ENCODE measurements around the gene VSNL1.
A peak's percentile ranks its signal among the peaks of the same experiment; 100 is the strongest.

- TF ChIP-seq CTCF (IDR thresholded peaks at IDR 0.05 in 2 of 3, conservative IDR thresholded peaks at IDR 0.05 in 1 of 3; ENCODE audit: control insufficient read depth in 2 of 3, extremely low read depth in 1 of 3, insufficient read depth in 1 of 3, low read depth in 3 of 3, low read length in 3 of 3): no peak; a peak in 1 of 6 replicates
- peak; percentile 46; the same call in 1 of the 2 replicates for TF ChIP-seq IKZF1 (conservative IDR thresholded peaks at IDR 0.05)
- no peak for TF ChIP-seq ESRRA (IDR thresholded peaks at IDR 0.05; ENCODE audit: low read length)
- TF ChIP-seq POLR2AphosphoS2 (IDR thresholded peaks at IDR 0.05; ENCODE audit: low read depth, low read length): no peak
- peak; percentile 82 for TF ChIP-seq NFYB (IDR thresholded peaks at IDR 0.05; ENCODE audit: insufficient read depth, low read depth, low read length)
- no peak for TF ChIP-seq JUND (IDR thresholded peaks at IDR 0.05; ENCODE audit: low read depth, low read length)
- no peak for TF ChIP-seq RAD21 (IDR thresholded peaks at IDR 0.05; ENCODE audit: insufficient read depth, low read depth, low read length)
- no peak for TF ChIP-seq KDM1A (IDR thresholded peaks at IDR 0.05; ENCODE audit: borderline replicate concordance)
- peak; percentile 34 for TF ChIP-seq MEF2B (IDR thresholded peaks at IDR 0.05; ENCODE audit: partially characterized antibody, poor library complexity, severe bottlenecking)
- TF ChIP-seq SPI1 (IDR thresholded peaks at IDR 0.05; ENCODE audit: borderline replicate concordance, insufficient read depth, low read depth, low read length): no peak
- TF ChIP-seq PKNOX1 (IDR thresholded peaks at IDR 0.05): peak; percentile 85
Observed at GRCh38 chr2:17518212-17519154, 22.0 kb upstream of the VSNL1 start, which contains the start of gene RAD51AP2.

Data from GM12878 (cell line).